GM10266 (cell line): ENCODE results near the gene CHST8.
"Not testable (repeated sequence)": the region's sequence is repeated elsewhere in the genome, so short reads cannot be mapped to it uniquely, and the experiment has no call there.

Source experiments
- DNase-seq: peaks from one replicate; pipeline ENCODE4 v3.0.0; 2012; ENCODE audit errors: extremely low spot score
- CTCF ChIP-seq: IDR thresholded peaks from 2 replicates; pipeline ENCODE4 v1.5.1; 2012; ENCODE audit warnings: mild to moderate bottlenecking, low read depth; ENCODE audit not compliant: control insufficient read depth, insufficient read depth; ENCODE audit errors: missing control alignments

The CHST8 gene

GRCh38 chr19:33813391-33814101 is 191.8 kb downstream of the CHST8 start:
- no peak for TF ChIP-seq CTCF
- DNase-seq: no peak

- no peak for DNase-seq
- no peak for TF ChIP-seq CTCF
Observed at GRCh38 chr19:33814181-33815165, 192.7 kb downstream of the CHST8 start.

- TF ChIP-seq CTCF: no peak
- no peak for DNase-seq
Observed at GRCh38 chr19:33815380-33816340, 193.9 kb downstream of the CHST8 start.

- no peak for DNase-seq
- no peak for TF ChIP-seq CTCF
Observed at GRCh38 chr19:33818411-33818810, 196.7 kb downstream of the CHST8 start.

GRCh38 chr19:33819078-33819477 is 197.3 kb downstream of the CHST8 start:
- not testable (repeated sequence) for DNase-seq

GRCh38 chr19:33819506-33819879 is 197.7 kb downstream of the CHST8 start:
- DNase-seq: peak; percentile 12
- no peak for TF ChIP-seq CTCF
